KOPT-K1 (cell line): ENCODE results near the gene NAV1.
"Not testable (repeated sequence)": the region's sequence is repeated elsewhere in the genome, so short reads cannot be mapped to it uniquely, and the experiment has no call there.

Experiments
- H3K27ac ChIP-seq: fragments of 200-600 bp; sonication (generic); 2 replicates; pipeline ENCODE4 v1.5.1; 2016; ENCODE audit warnings: antibody characterized with exemption, mild to moderate bottlenecking, low read depth, low read length; ENCODE audit not compliant: poor library complexity, severe bottlenecking
- H3K36me3 ChIP-seq: fragments of 200-600 bp; sonication (generic); 2 replicates; pipeline ENCODE4 v1.5.1; 2017; ENCODE audit warnings: antibody characterized with exemption, mild to moderate bottlenecking, low read length, moderate library complexity; ENCODE audit not compliant: insufficient read depth
- H3K9me3 ChIP-seq: fragments of 200-600 bp; sonication (generic); 2 replicates; pipeline ENCODE4 v1.5.1; 2017; ENCODE audit warnings: antibody characterized with exemption, low read length, mild to moderate bottlenecking; ENCODE audit not compliant: insufficient read depth, poor library complexity, severe bottlenecking

The NAV1 gene

DNA sequence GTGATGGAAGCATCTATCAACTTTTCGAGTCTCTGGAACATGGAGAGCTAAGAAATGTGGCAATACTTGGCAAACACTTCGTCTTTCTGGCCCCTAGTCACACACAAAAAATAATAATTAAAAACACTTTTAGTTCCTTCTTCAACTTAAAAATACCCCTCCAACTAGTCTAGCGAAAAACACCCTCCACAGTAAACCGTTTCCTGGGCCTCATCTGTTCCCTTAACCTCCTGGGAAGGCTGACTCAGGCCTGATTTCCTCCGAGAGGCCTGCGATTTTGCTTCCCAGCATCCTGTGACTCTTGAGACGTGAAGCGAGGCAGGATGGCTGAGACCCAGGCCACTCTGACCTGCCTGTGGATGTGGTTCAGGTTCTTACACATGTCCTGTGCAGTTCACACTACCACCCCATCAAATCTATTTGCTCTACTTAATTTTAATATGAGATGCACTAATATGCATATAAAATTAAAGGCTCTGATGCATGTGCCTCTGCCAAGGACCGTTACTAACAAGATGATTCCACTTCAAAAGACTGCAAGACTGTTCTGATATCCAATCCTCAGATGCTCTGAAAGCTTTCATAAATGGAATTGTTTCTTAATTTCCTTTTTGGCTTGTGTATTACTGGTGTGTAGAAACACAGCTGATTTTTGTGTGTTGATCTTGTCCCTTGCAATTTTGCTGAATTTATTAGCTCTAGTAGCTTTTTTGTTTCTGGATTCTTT lies 3.5 kb downstream of the NAV1 start:
- no peaks in the 10 kb centered on the region for H3K36me3 ChIP-seq
- no peak overlapping the region for H3K27ac ChIP-seq
- H3K9me3 ChIP-seq: peaks cover 10% of the 10 kb centered on the region

- Histone ChIP-seq H3K27ac (no peak overlapping the region), H3K36me3 (no peaks in the 10 kb centered on the region), H3K9me3 (peaks cover 10% of the 10 kb centered on the region)
Observed at GRCh38 chr1:201543871-201544642, 5.1 kb downstream of the NAV1 start.

DNA sequence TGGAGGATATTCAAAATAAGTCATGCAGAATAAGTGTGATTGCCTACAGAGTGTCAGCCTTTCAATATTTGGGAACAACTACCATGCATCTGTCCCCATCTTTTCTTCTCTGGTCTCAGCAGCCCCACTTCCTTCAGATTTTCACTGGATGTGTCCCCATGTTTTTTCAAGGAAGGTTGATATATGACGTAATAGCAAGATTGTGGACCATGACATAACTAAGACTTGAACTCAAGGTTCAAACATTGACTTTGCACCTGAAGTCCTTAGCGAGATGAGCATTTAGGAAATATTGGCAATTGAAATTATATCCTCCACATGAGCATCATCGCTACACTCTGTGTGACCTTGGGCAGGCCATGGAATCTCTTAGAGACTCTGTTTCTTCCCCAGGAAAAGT lies 5.8 kb downstream of the NAV1 start:
- no peak overlapping the region for H3K27ac ChIP-seq
- no peaks in the 10 kb centered on the region for H3K36me3 ChIP-seq
- H3K9me3 ChIP-seq: peaks cover 10% of the 10 kb centered on the region

- H3K36me3 ChIP-seq: no peaks in the 10 kb centered on the region
- no peak overlapping the region for H3K27ac ChIP-seq
- peaks cover 10% of the 10 kb centered on the region for H3K9me3 ChIP-seq
Observed at GRCh38 chr1:201545851-201546492, 7.0 kb downstream of the NAV1 start.

DNA sequence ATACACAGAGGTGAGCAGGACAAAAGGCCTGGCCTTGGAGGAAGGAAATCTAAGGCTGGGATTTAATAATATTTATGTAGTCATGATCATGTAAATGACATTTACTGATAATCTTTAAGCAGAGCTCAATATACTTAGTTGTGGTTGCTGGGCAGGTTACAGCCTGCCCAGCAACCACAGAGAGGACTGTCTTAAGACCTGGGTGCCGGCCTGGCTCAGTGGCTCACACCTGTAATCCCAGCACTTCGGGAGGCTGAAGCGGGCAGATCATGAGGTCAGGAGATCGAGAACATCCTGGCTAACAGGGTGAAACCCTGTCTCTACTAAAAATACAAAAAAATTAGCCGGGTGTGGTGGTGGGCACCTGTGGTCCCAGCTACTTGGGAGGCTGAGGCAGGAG lies 10.6 kb downstream of the NAV1 start:
- H3K9me3 ChIP-seq, H3K36me3 ChIP-seq, H3K27ac ChIP-seq: not testable (repeated sequence)

- no peaks in the 10 kb centered on the region for H3K36me3 ChIP-seq
- H3K27ac ChIP-seq: no peak overlapping the region
- no peaks in the 10 kb centered on the region for H3K9me3 ChIP-seq
Observed at GRCh38 chr1:201551096-201551495, 12.2 kb downstream of the NAV1 start.

DNA sequence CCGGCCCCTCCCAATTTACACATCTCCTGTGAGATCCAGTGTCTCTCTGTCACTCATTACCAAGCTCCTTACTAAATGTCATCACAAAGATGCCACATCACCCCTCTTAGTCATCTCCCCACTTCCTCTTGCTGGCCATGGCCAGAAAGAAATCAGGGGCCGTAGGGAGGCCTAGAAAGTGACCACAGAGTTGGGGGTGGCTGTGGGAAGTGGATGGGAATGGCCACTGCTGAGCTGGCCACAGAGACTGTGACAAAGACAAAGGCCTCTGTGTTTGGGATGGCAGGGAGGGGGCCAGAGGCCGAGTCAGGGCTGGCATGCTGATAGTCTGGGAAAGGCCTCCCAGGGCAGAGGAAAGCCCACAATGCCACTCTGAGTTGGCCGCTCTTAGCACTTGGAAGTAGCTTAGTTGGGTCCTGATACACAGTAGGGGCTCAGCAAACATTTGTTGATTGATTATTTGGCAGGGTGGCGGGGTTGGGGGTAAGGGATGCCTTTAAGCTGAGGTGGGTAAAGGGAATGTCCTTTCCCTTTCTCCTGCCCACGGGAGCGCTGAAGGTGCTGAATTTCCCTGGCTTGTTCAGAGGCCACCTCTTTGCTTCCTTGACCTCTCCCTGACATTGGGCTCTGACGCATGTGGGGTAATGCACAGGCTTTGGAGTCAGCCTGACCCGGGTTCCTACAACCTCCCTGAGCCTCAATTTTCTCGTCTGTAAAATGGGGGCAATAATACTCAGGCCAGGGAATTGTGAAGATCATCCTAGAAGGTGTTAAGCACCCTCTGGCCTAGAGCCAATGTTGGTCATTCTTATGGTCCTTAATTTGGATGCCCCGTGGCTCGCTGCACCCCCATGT lies 13.2 kb downstream of the NAV1 start:
- Histone ChIP-seq H3K9me3 (no peaks in the 10 kb centered on the region), H3K27ac (no peak overlapping the region), H3K36me3 (no peaks in the 10 kb centered on the region)

DNA sequence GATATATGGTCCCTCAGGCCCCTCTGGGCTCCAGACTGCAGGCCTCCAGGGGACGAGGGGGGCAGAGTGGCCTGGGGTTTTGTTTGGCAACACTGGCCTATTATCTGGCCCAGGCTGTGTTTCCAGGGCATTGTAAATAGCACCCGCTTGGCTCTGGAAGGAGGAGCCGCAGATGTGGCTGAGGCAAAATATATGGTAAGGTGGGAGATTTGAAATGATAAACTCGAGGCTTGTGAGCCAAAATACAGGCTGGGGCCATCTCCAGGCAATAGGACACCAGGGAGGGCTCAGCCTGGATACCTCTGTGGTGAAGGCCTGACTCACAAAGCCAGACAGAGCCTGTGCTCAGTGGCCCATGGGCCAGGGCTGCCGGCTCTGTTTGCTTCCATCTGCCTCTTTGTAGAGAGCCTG lies 14.0 kb downstream of the NAV1 start:
- Histone ChIP-seq H3K36me3 (no peaks in the 10 kb centered on the region), H3K9me3 (no peaks in the 10 kb centered on the region), H3K27ac (no peak overlapping the region)

- Histone ChIP-seq H3K9me3 (no peaks in the 10 kb centered on the region), H3K36me3 (no peaks in the 10 kb centered on the region), H3K27ac (no peak overlapping the region)
Observed at GRCh38 chr1:201553496-201554189, 14.7 kb downstream of the NAV1 start.

DNA sequence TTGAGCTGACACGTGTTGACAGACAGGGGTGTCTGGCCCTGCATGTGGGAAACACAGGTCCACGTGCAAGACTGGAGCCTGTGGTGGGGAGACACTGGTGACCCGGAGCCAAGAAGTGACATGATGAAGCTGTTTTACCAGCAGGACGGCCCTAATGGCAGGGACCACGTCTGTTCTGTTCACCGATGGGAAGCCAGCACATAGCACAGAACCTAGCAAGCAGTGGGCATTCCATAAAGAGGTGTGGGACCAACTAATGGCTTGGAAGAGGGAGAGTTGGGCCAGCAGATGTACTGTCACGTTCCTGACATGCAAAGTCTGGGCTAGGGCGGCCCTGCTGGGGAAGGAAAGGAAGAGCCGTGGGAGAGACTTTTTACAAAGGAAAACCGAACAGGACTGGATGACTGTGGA lies 15.3 kb downstream of the NAV1 start:
- no peaks in the 10 kb centered on the region for H3K36me3 ChIP-seq
- H3K27ac ChIP-seq: no peak overlapping the region
- no peaks in the 10 kb centered on the region for H3K9me3 ChIP-seq

DNA sequence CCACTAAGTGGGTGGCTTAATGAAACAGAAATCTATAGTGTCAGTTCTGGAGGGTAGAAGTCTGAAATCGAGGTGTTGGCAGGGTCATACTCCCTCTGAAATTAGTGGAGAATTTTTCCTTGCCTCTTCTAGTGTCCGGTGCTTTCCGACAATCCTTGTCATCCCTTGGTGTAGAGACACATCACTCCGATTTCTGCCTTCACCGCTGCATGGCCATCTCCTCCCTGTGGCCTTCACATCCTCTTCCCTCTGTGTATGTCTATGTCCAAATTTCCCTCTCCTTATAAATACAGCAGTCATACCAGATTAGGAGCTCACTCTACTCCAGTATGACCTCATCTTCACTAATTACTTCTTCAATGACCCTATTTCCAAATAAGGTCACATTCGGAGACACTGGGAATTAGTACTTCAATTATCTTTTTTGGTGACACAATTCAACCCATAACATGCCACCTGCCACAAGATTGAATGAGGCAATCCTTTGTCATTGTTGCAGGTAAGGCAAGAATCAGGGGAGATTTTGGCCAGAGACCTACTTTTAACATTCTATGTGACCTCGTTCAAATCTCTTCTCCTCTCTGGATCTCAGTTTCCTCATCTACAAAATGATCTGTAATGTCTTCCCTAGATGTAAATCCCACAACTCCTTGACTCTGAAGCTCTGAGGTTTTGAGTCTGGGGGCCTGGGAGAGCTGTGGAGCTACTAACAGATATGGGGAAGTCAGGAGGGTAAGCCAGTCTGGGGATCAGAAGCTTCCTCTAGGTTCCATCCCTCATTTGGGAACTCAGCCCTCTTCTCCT lies 16.1 kb downstream of the NAV1 start:
- Histone ChIP-seq H3K27ac (no peak overlapping the region), H3K36me3 (no peaks in the 10 kb centered on the region), H3K9me3 (no peaks in the 10 kb centered on the region)

DNA sequence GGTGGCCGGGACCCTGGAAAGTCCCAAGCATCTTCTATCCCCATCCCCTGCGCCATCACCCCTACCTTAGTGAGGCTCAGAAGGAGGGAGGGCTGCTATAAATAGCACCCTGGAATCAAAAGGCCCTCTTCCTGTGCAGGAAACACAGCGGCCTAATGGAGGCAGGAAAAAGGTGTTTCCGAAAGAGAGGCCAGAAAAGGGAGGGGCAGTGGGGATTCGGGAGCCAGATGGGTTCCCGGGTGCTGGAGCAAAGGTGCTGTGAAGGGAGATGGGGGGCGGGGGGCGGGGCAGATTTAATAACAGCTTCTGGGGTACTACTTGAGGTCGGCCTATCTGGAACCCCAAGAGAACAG lies 16.6 kb downstream of the NAV1 start:
- Histone ChIP-seq H3K27ac (no peak overlapping the region), H3K9me3 (no peaks in the 10 kb centered on the region)

DNA sequence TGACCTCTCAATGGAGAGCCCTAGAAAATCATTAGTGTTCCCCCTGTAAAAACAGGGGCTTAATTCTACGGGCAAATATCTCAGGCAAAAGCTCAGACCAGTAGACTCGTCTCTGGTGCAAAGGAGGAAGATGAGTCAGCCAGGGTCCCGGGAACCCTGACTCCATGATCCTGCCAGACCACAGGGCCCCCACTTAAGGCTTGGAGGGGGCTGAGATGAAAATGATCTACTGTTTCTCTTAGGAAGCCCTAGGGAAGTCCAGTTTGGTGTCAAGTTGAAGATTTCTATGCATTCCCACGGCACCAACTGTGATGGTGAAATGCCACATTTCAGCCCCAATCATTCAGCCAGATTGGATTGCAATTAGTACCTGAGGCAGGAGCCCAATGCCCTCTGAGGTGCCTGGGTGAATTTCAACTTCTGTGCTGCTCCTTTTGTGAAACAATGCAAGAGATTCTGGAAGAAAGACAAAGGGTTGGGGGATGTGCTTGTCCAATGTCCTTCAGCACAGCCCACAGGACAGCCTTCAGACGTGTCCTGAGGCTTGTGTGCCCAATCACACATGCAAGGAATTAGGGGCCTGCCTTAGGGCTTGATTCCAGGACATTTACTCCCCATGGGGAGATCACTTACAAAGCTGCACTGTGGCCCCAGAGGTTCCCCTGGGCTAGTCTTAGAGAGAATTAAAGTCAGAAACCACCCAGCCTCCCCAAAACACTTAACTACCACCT lies 18.1 kb downstream of the NAV1 start:
- no peak overlapping the region for H3K27ac ChIP-seq
- H3K9me3 ChIP-seq: no peaks in the 10 kb centered on the region
- H3K36me3 ChIP-seq: no peaks in the 10 kb centered on the region

More for the DNA sequence above, 16.6 kb downstream of the NAV1 start:
- no peaks in the 10 kb centered on the region for H3K36me3 ChIP-seq
